HG03469 (cell line): ENCODE measurements around the gene RPL18A.

Source experiments
- ATAC-seq: cut with Tn5 transposase; IDR thresholded peaks from one replicate; pipeline ENCODE4 v1.9.1; 2021; ENCODE audit warnings: mild to moderate bottlenecking, moderate library complexity, moderate number of reproducible peaks; ENCODE audit not compliant: unreplicated experiment

Gene RPL18A

DNA sequence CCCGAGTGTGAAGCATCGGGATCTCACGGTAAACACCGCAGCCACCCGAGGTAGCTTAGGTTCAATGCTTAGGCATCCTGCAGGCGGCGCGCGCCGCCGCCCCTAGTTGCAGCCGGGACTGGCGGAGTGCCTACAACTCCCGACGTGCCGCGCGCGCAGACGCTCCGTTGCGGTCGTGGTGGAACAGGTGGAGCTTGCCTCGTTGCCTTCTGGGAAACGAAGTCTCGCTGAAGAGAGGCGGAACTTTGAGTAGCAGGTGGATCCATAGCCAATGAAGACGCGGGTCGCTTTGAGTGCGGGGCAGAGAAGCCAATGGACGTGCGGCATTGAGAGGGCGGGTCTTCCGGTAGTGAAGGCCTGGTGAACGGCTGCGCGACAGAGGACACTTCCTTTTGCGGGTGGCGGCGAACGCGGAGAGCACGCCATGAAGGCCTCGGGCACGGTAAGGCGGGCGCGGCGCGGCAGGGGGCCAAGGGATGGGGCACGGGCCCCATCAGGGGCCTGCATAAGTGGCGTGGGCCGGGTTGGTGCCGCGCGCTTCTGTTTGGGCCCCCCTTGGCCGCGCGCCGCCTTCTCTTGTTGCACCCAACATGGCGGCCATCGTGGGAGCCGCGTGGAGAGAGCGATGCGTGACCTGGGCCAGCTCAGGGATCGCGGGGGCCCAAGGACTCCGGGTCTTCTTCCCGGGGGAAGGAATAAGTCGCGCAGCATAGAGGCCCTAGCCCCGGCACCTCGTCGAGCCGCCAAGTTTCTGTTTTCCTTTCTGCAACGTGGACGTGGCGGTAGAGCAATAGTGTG, at the start of gene RPL18A:
Gene RPL18A (plus strand): TSS at position 378 of the 798 bp plus-strand sequence. CDS start 47 bp downstream, at position 425.
- ATAC-seq: peak; percentile 77

DNA sequence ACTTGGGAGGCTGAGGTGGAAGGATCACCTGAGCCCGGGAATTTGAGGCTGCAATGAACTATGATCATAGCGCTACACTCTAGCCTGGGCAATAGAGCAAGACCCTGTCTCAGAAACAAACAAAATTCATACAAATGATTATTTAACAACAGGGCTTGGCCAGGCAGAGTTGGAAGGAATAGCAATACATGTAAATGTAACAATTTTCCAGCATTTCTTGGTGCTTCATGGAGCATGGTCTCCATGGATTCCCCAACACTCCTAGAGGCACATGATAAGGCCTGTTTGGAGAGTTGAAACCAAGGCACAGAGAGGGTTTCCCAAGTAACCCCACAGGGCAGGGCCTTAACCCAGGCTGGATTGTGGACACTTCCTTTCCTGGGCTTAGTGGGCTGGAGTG, 48.6 kb upstream of the RPL18A start:
- no peak for ATAC-seq

DNA sequence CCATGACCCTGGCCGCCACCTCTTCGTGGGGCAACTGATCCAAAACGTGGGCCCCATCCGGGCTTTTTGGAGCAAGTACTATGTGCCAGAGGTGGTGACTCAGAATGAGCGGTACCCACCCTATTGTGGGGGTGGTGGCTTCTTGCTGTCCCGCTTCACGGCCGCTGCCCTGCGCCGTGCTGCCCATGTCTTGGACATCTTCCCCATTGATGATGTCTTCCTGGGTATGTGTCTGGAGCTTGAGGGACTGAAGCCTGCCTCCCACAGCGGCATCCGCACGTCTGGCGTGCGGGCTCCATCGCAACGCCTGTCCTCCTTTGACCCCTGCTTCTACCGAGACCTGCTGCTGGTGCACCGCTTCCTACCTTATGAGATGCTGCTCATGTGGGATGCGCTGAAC, 48.0 kb upstream of the RPL18A start:
- no peak for ATAC-seq

DNA sequence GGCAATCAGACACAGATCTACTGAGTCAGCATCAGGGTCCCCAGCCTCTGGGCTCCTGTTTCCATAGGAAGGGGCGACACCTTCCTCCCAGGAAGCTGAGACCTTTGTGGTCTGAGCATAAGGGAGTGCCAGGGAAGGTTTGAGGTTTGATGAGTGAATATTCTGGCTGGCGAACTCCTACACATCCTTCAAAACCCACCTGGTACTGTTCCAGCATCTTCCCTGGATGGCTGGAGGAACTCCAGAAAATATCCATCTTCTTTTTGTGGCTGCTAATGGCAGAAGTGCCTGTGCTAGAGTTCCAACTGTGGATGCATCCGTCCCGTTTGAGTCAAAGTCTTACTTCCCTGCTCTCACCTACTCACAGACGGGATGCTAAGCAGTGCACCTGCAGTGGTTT, 47.6 kb upstream of the RPL18A start:
- no peak for ATAC-seq

DNA sequence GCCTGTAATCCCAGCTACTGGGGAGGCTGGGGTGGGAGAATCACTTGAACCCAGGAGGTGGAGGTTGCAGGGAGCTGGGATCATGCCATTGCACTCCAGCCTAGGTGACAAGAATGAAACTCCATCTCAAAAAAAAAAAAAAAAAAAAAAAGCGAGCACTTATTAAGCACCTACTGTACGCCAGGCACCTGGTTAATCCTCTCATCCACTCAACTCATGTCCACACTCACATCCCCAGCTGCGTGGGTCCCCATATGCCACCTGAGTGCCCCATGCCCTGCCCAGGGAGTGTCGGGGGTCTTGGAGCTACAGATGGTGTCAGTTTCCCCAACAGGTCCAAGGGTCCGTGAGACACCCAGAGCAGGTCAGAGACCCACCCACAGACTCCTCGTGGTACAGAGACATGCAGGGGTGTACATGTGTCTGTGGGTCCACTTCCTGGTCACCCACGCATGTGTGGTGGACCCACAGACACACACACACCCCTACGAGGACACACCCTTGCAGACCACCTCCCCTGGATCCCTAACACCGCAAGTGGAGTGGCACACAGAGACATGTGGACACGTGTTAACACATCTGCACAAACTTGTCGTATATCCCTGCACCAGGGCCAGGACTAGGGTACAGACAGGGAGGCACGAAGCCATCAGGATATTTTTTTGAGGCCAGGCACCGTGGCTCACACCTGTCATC, 41.9 kb upstream of the RPL18A start:
- no peak for ATAC-seq

- no peak for ATAC-seq
These were observed 38.5 kb upstream of the RPL18A start, which contains the start of gene INSL3 for GRCh38 chr19:17821190-17821589. TSS of gene INSL3 (minus strand) at chr19:17821519. CDS start at chr19:17821506, 13 bp downstream.

DNA sequence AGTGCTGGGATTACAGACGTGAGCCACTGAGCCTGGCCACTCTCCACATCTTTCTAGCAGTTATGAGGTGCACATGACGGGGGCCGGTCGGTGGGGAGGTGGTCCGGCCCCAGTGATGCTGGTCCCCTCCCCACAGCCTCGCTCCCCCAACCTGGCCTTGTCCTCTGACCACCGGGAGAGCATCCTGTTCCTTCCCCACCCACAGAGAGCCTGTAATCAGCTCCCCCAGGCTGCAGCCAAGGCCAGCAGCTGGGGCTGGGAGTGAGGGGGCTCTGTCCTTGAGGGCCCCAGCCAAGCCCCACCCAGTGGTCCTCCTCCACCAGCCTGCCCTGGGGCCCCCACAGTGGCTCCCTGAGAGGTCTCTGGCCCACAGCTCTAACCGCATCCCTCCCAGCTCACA, 35.4 kb upstream of the RPL18A start:
- no peak for ATAC-seq

DNA sequence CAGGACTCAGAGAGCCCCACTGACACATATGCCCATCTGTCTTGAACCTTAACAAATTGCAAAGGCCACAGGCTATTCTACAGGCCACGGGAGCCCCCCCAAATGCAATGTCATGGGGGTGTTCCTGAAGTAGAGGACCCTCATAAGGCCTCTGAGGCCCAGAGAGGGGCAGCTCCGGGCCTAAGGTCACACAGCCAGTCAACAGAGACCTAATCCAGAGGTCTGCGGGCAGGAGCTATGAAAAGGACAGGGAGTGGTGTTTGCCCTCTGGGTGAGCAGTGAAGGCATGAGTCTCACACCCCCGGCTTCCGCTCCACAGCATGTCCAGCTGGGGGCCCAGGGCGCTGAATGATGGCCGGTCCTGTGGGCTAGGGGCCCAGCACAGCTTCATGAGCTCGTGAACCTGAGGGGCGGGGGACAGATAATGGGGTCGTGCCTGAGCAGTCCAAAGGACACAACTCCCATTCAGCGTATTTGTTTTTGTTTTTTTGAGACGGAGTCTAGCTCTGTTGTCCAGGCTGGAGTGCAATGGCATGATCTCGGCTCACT, 33.1 kb upstream of the RPL18A start:
- ATAC-seq: no peak

- no peak for ATAC-seq
These were observed 29.7 kb upstream of the RPL18A start for GRCh38 chr19:17829855-17830566.

DNA sequence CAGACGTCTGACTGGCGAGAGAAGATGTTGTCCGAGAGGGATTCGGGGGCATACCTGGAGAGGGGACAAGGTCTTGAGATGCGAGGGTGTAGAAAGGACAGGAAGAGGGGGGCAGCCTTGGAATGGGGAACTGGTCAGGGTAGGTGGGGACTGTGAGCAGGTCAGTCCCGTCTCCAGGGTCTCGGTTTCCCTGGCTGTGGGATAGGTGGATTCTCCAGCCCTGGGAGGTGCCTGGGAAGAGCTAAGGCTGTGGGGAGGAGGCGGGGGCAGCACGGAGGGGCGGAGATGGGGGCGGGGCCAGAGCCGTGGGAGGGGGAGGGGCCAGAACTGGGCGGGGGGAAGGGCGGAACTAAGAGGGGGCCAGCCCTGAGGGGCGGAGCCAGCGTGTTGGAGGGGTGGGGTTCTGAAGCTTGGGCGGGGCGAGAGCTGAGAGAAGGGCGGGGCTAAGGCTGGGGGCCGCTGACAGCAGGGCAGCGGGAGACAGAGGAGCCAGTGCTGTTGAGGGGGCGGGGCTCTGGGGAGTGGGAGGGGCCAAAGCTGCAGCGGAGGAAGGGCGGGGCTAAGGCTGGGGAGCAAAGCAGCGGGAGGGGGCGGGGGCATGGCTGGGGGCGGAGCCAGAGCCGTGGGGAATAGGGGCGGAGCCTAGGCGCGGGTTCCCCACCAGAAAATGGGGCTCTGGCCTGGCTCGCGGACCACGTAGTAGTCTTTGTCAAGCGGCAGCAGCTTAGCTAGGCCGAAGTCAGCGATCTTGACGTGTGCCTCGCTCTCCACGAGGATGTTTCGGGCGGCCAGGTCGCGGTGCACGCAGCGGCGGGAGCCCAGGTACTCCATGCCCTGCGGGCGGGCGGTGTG, 28.9 kb upstream of the RPL18A start:
- ATAC-seq: no peak

- ATAC-seq: no peak
These were observed 28.3 kb upstream of the RPL18A start for GRCh38 chr19:17831419-17831888.

GRCh38 chr19:17832443-17833208, 27.1 kb upstream of the RPL18A start:
- ATAC-seq: no peak

DNA sequence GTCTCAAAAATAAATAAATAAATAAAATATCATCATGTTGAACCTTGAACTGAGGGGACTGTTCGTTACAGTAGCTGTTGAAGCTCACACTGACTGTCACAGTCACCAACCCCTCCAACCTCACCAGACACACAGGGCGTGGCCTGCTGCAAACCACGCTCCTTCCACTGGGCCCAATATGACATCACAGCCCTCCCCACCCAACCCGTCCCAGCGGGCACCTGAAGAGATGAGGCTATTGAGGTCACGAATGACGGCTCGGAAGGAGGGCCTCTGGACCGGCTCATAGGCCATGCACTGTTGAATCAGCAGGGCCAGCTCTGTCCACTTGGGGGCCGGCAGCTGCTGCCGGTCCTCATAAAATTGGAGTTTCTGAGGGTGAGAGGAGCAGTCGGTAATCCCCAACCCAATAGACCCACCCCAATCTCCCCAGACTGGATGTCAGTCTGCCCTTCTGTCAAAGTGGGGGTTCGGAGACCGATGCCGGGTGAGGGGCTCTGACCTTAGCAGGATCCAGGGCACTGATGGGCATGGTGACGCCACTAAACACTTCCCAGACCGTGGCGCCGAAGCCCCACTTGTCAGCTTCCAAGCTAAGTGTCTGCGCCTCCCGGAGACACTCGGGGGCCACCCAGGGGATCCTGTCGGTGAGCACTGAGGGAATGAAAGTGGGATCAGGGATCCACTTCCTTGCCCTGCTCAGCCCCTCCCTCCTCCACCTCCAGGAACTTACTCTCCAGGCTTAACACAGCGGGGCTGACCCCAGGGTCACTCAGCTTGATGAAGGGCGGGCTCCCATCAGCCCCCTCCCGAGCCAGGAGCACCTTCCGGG, 25.1 kb upstream of the RPL18A start:
- no peak for ATAC-seq

DNA sequence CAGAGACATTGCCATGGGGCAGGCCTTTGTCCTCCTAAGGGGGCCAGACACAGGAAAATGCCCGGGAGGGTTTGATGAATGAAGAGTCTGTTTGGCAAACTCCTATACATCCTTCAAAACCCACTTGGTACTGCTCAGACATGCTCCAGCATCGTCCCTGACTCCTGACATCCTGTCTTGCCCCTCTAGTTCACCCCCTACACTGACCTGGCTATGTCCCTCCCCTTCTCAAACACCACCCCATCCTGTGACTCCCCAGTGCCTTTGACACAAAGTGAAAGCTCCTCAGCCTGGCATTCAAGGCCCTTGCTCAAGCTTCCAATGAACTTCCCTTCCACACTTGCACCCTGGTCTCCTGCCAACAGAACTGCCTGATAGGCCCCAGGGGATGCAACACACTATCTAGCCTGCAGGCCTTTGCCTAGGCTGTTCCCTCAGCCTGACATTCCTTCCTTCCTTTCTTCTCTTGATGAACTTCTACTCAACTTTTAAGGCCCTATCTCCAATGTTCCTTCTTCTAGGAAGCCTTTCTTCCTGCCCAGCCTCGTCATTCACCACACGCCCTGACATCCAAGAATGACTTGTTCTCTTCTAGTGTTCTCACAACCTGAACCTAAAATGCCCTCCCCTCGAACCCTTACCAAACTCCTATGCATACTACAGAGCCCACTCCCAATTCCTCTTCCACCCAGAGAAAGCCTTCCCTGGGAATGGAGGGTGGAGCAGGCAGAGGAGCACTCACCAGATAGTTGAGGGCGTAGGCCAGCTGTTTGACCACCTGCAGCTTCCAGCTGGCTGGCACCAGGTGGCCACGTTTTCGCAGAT, 24.3 kb upstream of the RPL18A start:
- no peak for ATAC-seq

GRCh38 chr19:17836530-17836929, 23.2 kb upstream of the RPL18A start:
- ATAC-seq: no peak

GRCh38 chr19:17837972-17838371, 21.7 kb upstream of the RPL18A start:
- no peak for ATAC-seq

GRCh38 chr19:17840019-17840418, 19.7 kb upstream of the RPL18A start:
- no peak for ATAC-seq

GRCh38 chr19:17841371-17841809, 18.3 kb upstream of the RPL18A start:
- ATAC-seq: no peak
